Heart left ventricle (tissue), 13 donors: ENCODE results near the gene TENM3.

ENCODE experiments used
- POLR2A ChIP-seq, 2 donors: fragments of 450-650 bp; IDR thresholded peaks; one replicate each; pipeline ENCODE4 v1.6.1; 2017; ENCODE audit warnings: antibody characterized with exemption in 2 of 2, mild to moderate bottlenecking in 2 of 2, moderate library complexity in 2 of 2
- TF ChIP-seq, protein P1 (sequence below), 12 donors: fragments of 200-600 bp; sonication (generic) in 4 of 12; IDR thresholded peaks; one replicate each; pipeline versions ENCODE4 v1.5.0 to v1.8.0; 2018 to 2022; ENCODE audit warnings: antibody characterized with exemption in 12 of 12, mild to moderate bottlenecking in 5 of 12
- donor health status: ischemic (EF 13 %, LVEDD 7.1; RV severe dilation, severe dysfunction).
- donor health status: DM: no; HTN: yes; CAD: no.
- donor health status: DM: no; HTN: no; CAD: no.
- donor health status: ischemic (EF 25% LVEDD 6.9; RV normal size, moderate dysfunction).
- donor health status: ischemic (EF 25% LVEDD 5.7; RV mildly dilated, moderate dysfunction).
- donor health status: ischemic (EF 35%, LVEDD 5.7; RV mildly dilated, moderate dysfunction).
- donor health status: nonischemic (EF 11% LVEDD 7.7; RV severe dilation, severe dysfunction).
- donor health status: DM: yes; HTN: yes; CAD: no.
- donor health status: PGD.
- donor health status: ischemic (EF 29% LVEDD 5.4; RV normal size, mild dysfunction).
- donor health status: nonischemic (EF 23%, LVEDD 6.1; RV moderate dilation, normal function).

DNA sequence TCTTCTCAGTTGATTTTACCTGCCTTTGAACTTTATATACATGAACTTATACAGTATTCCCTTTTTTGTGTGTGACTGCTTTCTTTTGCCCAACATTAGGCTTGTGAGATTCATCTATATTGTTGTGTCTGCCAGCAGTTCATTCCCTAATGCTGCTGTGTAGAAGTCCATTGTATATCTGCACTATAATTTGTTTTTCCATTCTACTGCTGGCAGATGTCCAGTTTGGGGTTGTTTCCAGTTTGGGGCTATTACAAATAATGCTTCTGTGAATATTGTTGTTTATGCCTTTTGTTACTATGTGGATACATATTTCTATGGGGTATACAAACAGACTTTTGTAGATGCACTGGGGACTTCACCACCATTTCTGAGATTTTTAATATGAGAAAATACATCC is 405.6 kb downstream of the TENM3 start:
- TF ChIP-seq, protein P1, sequence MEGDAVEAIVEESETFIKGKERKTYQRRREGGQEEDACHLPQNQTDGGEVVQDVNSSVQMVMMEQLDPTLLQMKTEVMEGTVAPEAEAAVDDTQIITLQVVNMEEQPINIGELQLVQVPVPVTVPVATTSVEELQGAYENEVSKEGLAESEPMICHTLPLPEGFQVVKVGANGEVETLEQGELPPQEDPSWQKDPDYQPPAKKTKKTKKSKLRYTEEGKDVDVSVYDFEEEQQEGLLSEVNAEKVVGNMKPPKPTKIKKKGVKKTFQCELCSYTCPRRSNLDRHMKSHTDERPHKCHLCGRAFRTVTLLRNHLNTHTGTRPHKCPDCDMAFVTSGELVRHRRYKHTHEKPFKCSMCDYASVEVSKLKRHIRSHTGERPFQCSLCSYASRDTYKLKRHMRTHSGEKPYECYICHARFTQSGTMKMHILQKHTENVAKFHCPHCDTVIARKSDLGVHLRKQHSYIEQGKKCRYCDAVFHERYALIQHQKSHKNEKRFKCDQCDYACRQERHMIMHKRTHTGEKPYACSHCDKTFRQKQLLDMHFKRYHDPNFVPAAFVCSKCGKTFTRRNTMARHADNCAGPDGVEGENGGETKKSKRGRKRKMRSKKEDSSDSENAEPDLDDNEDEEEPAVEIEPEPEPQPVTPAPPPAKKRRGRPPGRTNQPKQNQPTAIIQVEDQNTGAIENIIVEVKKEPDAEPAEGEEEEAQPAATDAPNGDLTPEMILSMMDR (IDR thresholded peaks at IDR 0.05): no peak
- no peak for TF ChIP-seq POLR2A (IDR thresholded peaks at IDR 0.05)
